MM.1S (cell line): ENCODE data around the gene BAIAP2L2.

Source experiments
- EZH2 ChIP-seq: fragments of 300-600 bp; sonication (generic); optimal IDR thresholded peaks from 2 replicates; pipeline ENCODE3; 2017; ENCODE audit warnings: low read depth, mild to moderate bottlenecking, antibody characterized with exemption, low read length, mixed read lengths
- TF ChIP-seq, protein P1 (sequence below): fragments of 300-600 bp; sonication (generic); IDR thresholded peaks from 2 replicates; pipeline ENCODE4 v1.5.1; 2016; ENCODE audit warnings: antibody characterized with exemption, low read length, mixed read lengths

DNA sequence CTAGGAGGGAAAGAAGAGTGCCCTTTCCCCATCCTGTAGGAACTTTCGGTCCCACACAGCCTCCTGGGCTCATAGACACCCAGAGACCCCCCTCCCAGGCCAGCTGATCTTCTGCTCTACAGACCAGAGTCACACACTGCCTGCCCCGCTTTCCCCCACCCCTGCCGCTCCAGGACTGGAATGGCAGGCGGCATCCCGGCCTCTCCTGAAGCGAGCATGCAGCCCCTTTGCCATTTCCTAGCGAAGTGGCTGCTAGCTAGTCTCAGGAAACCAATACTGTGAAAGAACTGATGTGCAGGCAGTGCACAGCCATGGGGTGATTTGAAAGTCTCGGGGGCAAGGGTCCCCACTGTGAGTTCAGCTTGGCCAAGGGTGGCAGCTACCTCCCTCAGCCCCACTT lies 44.9 kb downstream of the BAIAP2L2 start:
- TF ChIP-seq, protein P1, sequence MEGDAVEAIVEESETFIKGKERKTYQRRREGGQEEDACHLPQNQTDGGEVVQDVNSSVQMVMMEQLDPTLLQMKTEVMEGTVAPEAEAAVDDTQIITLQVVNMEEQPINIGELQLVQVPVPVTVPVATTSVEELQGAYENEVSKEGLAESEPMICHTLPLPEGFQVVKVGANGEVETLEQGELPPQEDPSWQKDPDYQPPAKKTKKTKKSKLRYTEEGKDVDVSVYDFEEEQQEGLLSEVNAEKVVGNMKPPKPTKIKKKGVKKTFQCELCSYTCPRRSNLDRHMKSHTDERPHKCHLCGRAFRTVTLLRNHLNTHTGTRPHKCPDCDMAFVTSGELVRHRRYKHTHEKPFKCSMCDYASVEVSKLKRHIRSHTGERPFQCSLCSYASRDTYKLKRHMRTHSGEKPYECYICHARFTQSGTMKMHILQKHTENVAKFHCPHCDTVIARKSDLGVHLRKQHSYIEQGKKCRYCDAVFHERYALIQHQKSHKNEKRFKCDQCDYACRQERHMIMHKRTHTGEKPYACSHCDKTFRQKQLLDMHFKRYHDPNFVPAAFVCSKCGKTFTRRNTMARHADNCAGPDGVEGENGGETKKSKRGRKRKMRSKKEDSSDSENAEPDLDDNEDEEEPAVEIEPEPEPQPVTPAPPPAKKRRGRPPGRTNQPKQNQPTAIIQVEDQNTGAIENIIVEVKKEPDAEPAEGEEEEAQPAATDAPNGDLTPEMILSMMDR, result no peak
- no peak for TF ChIP-seq EZH2
